Retina (tissue), 1 donor: ENCODE measurements around the gene ASCL2.
A peak's percentile ranks its signal among the peaks of the same experiment; 100 is the strongest.

Experiments used
- DNase-seq: peaks from one replicate; pipeline ENCODE4 v3.0.0-alpha.2; 2016

ASCL2 gene

GRCh38 chr11:2270322-2271076 lies at the start of gene ASCL2:
ASCL2 (minus strand) TSS chr11:2270588; CDS start chr11:2270332, 256 bp downstream.
- peak; percentile 61 for DNase-seq

- DNase-seq: no peak
Measured at GRCh38 chr11:2319791-2320472, 49.5 kb upstream of the ASCL2 start.

GRCh38 chr11:2318707-2319106 lies 48.3 kb upstream of the ASCL2 start:
- DNase-seq: no peak

GRCh38 chr11:2318123-2318522 lies 47.7 kb upstream of the ASCL2 start:
- DNase-seq: no peak

- DNase-seq: no peak
Measured at GRCh38 chr11:2317354-2318050, 47.1 kb upstream of the ASCL2 start.

- DNase-seq: no peak
Measured at GRCh38 chr11:2316963-2317244, 46.5 kb upstream of the ASCL2 start.

GRCh38 chr11:2316169-2316962 lies 46.0 kb upstream of the ASCL2 start:
- no peak for DNase-seq

- DNase-seq: no peak
Measured at GRCh38 chr11:2315395-2316168, 45.2 kb upstream of the ASCL2 start.

- peak; percentile 41 for DNase-seq
Measured at GRCh38 chr11:2314525-2315394, 44.4 kb upstream of the ASCL2 start.

GRCh38 chr11:2314136-2314524 lies 43.7 kb upstream of the ASCL2 start:
- DNase-seq: no peak

- DNase-seq: no peak
Measured at GRCh38 chr11:2313051-2313951, 42.9 kb upstream of the ASCL2 start.

- no peak for DNase-seq
Measured at GRCh38 chr11:2312232-2313042, 42.0 kb upstream of the ASCL2 start.

- DNase-seq: no peak
Measured at GRCh38 chr11:2311353-2312133, 41.2 kb upstream of the ASCL2 start.

GRCh38 chr11:2310786-2311352 lies 40.5 kb upstream of the ASCL2 start:
- no peak for DNase-seq

- no peak for DNase-seq
Measured at GRCh38 chr11:2310073-2310785, 39.8 kb upstream of the ASCL2 start.

GRCh38 chr11:2309251-2310072 lies 39.1 kb upstream of the ASCL2 start:
- no peak for DNase-seq

- no peak for DNase-seq
Measured at GRCh38 chr11:2308713-2309112, 38.3 kb upstream of the ASCL2 start.
